ENCODE results near the gene CNDP1.

Gene CNDP1

DNA sequence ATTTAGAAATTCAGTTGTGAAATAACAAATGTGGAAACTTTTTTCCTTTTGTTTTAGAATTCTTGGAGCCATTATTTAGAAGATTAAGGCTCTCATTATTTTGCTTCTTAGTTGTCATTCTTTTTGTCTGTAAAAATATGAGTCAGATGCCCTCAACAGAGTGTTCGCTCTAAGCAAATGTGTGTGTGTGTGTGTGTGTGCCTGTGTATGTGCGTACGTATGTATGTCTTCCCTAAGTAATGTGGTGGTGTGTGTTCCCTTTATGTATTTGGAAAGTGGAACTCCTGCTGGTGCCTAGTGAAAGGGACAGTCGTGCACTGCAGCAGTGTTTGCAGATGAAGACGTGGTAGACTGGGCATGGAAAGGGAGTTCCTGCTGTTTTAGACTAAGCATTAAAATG, 90.9 kb downstream of the CNDP1 start:
- DNase-seq (ENCODE audit: low spot score): no peak

DNA sequence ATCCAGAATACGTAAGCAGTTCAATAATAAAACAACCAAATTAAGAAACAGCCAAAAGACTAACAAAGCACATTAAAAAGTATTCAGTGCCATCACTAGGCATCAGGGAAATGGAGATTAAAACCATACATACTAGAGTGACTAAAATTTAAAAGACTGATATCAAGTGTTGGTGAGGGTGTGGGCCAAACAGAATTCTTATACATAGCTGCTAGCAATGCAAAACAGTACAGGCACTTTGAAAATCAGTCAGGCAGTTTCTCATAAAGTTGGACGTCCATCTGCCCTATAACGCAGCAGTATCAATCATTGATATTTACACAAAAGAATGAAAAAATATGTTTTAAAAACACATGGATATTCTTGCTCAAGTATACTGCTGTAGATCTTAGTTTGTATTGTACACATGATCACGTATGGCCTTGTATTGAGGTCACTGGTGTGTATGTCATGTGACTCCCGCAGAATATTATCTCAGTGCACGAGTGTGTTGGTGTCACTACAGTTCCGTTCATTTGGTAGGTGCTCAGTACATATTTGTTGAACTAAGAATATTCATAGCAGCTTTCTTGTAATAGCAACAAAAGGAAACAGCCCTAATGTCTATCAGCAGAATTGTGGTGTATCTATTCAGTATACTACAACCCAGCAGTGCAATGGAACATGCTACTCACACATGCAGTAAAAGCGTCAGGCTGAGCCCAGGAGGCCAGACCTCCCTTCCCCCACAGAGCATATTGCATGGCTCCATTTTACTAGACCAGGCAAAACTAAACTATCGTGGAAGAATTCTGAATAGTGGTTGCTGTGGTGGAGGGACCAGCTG, 92.0 kb downstream of the CNDP1 start:
- no peak for DNase-seq (ENCODE audit: low spot score)

DNA sequence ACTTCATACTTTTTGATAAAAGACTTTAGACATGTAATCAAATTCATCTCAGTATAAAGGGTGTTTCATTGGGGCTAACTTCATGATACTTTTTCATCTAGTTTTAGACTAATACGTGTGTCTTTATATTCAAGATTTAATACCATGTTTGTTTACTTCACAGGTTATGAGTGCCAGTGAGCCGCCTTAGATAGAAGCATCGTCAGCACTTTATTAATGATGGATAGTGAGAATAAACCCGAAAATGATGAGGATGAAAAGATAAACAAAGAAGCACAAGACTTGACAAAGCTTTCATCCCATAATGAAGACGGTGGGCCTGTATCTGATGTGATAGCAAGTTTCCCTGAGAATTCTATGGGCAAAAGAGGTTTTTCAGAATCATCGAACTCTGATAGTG, 96.5 kb downstream of the CNDP1 start:
- no peak for DNase-seq (ENCODE audit: low spot score)

DNA sequence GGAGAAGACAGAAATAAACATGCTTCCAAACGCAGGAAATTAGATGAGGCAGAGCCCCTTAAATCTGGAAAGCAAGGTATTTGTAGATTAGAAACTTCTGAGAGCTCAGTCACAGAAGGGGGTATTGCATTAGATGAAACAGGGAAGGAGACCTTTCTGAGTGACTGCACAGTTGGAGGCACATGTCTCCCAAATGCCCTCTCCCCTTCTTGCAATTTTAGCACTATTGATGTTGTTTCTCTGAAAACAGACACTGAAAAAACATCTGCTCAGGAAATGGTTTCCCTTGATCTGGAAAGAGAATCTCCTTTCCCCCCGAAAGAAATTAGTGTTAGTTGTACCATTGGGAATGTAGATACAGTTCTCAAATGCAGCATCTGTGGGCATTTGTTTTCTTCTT, 96.9 kb downstream of the CNDP1 start:
- no peak for DNase-seq (ENCODE audit: low spot score)

DNA sequence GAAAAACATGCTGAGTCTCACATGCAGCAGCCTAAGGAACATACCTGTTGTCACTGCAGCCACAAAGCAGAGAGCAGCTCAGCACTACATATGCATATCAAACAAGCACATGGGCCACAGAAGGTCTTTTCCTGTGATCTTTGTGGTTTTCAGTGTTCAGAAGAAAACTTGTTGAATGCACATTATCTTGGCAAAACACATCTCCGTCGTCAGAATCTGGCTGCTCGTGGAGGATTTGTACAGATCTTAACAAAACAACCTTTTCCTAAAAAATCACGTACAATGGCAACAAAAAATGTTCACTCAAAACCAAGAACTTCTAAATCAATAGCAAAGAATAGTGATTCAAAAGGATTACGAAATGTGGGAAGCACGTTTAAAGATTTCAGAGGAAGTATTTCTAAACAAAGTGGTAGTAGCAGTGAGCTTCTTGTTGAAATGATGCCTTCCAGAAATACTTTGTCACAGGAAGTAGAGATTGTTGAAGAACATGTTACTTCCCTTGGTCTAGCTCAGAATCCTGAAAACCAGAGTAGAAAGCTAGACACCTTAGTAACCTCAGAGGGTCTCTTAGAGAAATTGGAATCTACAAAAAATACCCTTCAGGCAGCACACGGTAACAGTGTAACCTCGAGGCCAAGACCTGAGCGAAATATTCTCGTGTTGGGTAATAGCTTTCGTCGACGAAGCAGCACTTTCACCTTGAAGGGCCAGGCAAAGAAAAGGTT, 97.5 kb downstream of the CNDP1 start:
- DNase-seq (ENCODE audit: low spot score): no peak

DNA sequence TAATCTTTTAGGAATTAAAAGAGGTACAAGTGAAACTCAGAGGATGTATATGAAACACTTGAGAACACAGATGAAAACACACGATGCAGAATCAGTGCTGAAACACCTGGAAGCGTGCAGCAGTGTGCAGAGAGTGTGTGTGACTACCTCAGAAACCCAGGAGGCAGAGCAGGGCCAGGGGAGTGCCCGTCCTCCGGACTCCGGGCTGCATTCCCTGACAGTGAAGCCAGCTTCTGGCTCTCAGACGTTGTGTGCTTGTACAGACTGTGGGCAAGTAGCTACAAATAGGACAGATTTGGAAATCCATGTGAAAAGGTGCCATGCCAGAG, 98.0 kb downstream of the CNDP1 start:
- no peak for DNase-seq (ENCODE audit: low spot score)

DNA sequence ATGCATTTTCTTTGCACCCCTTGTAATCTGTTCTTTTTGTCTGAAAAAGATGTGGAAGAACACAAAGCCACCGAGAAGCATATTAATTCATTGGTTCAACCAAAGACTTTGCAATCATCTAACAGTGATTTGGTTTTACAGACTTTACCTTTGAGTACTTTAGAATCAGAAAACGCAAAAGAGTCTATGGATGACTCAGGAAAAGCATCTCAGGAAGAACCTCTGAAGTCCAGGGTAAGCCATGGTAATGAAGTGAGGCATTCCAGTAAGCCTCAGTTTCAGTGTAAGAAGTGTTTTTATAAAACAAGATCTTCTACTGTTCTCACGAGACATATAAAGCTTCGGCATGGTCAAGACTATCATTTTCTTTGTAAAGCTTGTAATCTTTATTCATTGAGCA, 98.6 kb downstream of the CNDP1 start:
- DNase-seq (ENCODE audit: low spot score): no peak

DNA sequence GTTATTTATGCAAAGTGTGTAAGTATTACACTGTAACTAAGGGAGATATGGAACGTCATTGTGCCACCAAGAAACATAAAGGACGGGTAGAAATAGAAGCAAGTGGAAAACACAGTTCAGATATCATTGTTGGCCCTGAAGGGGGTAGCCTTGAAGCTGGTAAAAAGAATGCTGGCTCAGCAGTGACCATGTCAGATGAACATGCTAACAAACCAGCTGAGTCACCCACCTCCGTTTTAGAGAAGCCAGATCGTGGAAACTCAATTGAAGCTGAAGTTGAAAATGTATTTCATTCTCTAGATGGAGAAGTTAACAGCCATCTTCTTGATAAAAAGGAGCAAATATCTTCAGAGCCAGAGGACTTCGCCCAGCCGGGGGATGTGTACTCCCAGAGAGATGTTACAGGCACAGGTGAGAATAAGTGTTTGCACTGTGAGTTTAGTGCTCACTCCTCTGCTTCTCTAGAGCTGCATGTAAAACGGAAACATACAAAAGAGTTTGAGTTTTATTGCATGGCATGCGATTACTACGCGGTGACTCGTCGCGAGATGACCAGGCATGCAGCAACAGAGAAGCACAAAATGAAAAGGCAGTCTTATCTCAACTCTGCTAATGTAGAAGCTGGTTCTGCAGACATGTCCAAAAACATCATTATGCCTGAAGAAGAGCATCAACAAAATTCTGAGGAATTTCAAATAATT, 99.5 kb downstream of the CNDP1 start:
- DNase-seq (ENCODE audit: low spot score): no peak

DNA sequence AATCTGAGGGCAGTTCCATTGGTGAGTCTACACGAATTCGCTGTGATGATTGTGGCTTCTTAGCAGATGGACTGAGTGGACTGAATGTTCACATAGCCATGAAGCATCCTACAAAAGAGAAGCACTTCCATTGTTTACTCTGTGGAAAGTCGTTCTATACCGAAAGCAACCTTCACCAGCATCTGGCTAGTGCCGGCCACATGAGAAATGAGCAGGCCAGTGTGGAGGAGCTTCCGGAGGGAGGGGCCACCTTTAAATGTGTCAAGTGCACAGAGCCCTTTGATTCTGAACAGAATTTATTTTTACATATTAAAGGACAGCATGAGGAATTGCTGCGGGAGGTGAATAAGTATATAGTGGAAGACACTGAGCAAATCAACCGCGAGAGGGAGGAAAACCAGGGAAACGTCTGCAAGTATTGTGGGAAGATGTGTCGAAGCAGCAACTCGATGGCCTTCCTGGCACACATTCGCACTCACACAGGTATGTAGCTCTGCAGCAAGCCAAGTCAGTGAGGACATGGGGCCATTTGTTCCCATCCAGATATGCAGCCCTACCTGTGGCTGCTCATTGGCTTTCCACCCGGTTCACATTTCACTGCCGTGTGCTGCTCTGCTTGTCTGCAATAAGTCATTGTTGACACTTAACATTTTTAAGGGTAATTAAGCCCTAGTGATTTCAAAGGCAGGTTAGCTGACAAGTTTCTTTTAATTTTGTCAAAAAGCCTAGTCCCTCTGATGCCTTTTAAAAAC, 101.1 kb downstream of the CNDP1 start:
- DNase-seq (ENCODE audit: low spot score): no peak

Data from hematopoietic multipotent progenitor cell treated with erythropoietin and hydrocortisone succinate and interleukin-3 and kit ligand, for 15 days (in vitro differentiated cells).